Activated effector memory CD4-positive, alpha-beta T cell treated with anti-CD3 and anti-CD28 coated beads, Interleukin-2, amount 50 U/mL, for 16 hours (primary cell): Measurements from ENCODE around the gene KRTAP1-5.
"Not testable (repeated sequence)": the region's sequence is repeated elsewhere in the genome, so short reads cannot be mapped to it uniquely, and the experiment has no call there.

Experiments
- DNase-seq: peaks from one replicate; pipeline ENCODE4 v3.0.0-alpha.2; 2020

KRTAP1-5 gene

GRCh38 chr17:41046735-41047465 is 19.9 kb upstream of the KRTAP1-5 start, which contains the start of gene KRTAP2-1:
Gene KRTAP2-1, minus strand, starts transcription at chr17:41047316. Its CDS starts 49 bp downstream, at chr17:41047267.
- DNase-seq = not testable (repeated sequence)

DNA sequence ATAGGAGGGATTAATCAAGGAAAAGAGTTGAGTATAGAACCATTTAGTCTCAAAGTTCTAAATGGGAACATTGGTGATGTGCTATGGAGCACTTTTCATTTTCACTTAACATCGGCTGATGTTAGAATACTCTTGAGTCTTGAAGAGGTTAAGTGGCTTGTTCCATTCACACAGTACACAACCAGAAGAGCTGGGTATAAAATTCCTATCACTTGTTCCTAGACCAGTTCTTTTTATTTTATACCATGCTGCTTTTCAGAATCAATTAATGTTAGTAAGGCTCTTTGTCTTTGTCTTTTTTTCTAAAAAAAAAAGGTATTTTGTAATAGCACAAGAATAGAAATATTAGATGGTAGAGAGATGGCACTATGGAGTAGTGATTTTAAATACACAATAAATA is 15.9 kb upstream of the KRTAP1-5 start:
- no peak for DNase-seq

DNA sequence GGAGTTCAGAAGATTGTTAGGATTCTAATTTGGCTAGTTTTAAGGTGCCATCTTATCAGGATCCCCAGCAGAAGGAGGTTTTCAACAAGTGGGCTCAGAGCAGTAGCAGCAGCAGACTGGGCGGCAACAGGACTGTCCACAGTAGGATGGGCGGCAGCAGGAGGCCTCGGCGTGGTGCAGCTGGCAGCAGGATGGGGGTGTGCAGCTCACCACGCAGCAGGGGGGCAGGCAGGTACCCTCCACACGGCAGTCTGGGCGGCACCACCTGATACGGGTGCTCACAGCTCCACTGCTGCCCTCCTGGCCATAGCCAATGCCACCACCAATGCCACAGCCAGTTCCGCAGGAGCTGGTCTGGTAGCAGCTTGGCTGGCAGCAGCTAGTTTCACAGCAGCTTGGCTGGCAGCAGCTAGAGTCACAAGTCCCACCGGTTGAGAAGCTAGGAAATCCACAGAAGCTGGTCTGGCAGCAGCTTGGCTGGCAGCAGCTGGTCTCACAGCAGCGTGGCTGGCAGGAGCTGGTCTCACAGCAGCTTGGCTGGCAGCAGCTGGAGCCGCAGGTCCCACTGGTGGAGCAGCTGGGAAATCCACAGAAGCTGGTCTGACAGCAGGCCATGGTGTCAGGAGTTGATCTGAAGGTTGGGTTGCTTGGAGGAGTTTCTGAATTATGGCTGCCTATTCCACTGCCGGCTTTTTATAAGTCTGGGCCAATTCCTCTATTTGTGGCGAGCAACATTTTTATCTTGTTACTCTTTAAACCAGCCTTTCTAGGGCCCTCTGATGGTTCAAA is 14.0 kb upstream of the KRTAP1-5 start, which contains the start of gene KRTAP1-1:
Gene KRTAP1-1 (minus strand): TSS at position 668 of the 789 bp plus-strand sequence. CDS start 53 bp downstream, at position 615.
- not testable (repeated sequence) for DNase-seq

- no peak for DNase-seq
Measured at GRCh38 chr17:41037853-41038350, 10.9 kb upstream of the KRTAP1-5 start.

GRCh38 chr17:41034346-41034935 is 7.4 kb upstream of the KRTAP1-5 start, which contains the start of gene KRTAP1-3:
Gene KRTAP1-3, minus strand, starts transcription at chr17:41034874. Its CDS starts 53 bp downstream, at chr17:41034821.
- DNase-seq = not testable (repeated sequence)

GRCh38 chr17:41029633-41030245 is 2.7 kb upstream of the KRTAP1-5 start, which contains the start of gene KRTAP1-4:
Gene KRTAP1-4, minus strand, starts transcription at chr17:41030195. Its CDS starts 117 bp downstream, at chr17:41030078.
- no peak for DNase-seq

- no peak for DNase-seq
Measured at GRCh38 chr17:41024697-41025096, 2.3 kb downstream of the KRTAP1-5 start.

- no peak for DNase-seq
Measured at GRCh38 chr17:41020336-41020735, 6.7 kb downstream of the KRTAP1-5 start.

- DNase-seq = no peak
Measured at GRCh38 chr17:41019415-41019814, 7.6 kb downstream of the KRTAP1-5 start.

- DNase-seq = no peak
Measured at GRCh38 chr17:41018541-41018940, 8.5 kb downstream of the KRTAP1-5 start.

- DNase-seq = no peak
Measured at GRCh38 chr17:41016578-41017215, 10.3 kb downstream of the KRTAP1-5 start.

DNA sequence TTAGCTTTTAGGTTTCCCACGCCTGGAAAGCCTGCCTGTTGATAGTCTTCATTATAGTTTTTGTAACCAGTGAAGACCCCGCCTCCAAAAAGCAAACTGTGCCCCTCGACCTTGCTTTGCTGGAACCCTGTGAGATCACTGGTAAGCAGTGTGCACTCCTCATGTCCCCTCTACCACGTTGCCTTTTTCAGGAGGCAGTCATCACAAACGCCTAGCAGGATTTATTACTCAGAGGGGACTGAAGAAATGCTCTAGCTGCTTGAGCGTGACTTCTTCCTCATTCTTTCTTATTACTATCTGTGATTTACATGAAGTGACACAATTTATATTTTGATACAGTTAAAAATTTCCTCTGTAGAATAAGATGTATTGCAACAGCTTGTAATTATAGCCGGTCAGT is 11.6 kb downstream of the KRTAP1-5 start:
- DNase-seq = no peak

- no peak for DNase-seq
Measured at GRCh38 chr17:41013606-41014005, 13.4 kb downstream of the KRTAP1-5 start.

GRCh38 chr17:41013181-41013580 is 13.8 kb downstream of the KRTAP1-5 start:
- DNase-seq = no peak

GRCh38 chr17:41012326-41013120 is 14.5 kb downstream of the KRTAP1-5 start:
- no peak for DNase-seq

- no peak for DNase-seq
Measured at GRCh38 chr17:41010441-41010840, 16.6 kb downstream of the KRTAP1-5 start.

DNA sequence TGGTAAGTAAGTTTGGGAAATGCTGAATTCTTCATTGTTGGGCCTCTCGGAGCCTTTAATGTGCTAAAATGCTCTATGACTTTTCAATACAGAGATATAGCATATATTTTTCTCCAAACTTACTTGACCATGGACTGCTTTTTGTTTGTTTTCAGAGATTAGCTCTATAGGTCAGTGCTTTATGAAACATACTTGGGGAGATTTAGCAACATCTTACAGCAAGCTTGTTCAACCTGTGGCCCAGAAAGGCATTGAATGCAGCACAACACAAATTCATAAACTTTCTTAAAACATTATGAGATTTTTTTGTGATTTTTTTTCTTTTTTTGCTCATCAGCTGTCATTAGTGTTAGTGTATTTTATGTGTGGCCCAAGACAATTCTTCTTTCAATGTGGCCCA is 17.1 kb downstream of the KRTAP1-5 start:
- no peak for DNase-seq

DNA sequence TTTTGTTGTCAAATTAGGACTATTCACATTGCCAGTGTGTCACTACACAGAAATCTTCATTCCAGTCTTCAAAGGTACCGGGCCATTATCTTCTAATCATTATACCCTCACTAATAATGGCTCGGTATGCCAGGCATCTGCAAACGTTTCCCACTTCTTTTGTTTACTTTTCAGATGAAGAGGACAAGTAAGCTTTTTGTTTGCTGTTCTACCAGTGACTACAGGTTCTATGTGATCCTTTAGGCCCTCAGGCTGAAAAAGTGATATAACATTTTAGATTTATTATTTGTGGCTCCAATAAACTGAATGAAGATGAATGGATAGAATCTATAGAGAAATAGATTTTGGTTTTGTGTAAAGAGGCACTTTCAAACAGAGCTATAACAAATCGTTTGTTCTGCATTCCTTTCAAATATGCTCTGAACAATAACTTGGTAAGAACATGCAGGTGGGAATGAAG is 17.7 kb downstream of the KRTAP1-5 start:
- no peak for DNase-seq

GRCh38 chr17:41008811-41009210 is 18.2 kb downstream of the KRTAP1-5 start, which contains the start of gene KRTAP3-1:
Gene KRTAP3-1, minus strand, starts transcription at chr17:41009128. Its CDS starts 54 bp downstream, at chr17:41009074.
- no peak for DNase-seq

DNA sequence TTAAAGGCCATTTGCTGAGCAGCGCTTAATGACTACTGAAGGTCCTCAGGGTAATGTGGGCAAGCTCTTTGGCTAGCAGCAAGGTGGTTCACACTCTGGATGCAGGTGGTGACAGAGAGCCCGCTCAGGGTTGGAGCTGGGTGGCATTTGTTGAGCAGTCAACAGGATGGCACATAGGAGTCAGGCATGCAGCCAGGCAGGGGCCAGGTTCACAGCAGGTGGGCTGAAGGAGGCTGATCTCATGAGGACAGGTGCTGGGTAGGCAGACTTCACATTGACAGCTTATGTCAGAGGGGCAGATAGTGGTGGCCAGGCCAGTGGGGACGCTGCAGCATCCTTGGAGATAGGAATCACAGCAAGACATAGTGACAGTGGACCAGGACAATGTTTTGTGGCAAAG is 22.6 kb downstream of the KRTAP1-5 start:
- DNase-seq = no peak

DNA sequence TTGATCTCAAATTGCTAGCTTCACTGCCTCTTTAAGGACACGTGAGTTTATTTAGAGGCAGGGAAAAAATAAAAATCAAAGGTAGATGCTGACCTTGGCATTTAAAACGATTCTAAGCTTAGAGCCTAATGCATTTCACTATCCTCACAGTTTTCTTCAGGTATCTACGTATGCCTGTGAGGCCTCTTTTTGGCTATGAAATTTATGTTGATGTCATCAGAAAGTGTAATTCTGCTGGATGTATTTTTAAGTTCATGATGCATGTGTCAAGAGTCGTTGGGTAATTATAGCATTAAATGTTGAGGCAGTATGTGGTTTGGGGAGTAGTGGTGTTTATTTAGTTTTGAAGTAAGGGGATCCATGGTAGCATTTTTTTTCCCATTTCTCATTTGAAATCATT is 23.1 kb downstream of the KRTAP1-5 start:
- DNase-seq = no peak
